SU-DHL-6 (cell line): ENCODE data around the gene RIC8B.

ENCODE experiments used
- EZH2phosphoT487 ChIP-seq: fragments of 200-600 bp; sonication (generic), shearing (Covaris generic); conservative IDR thresholded peaks from 2 replicates; pipeline ENCODE4 v1.6.1; 2018; ENCODE audit warnings: mild to moderate bottlenecking, antibody characterized with exemption, low read length, moderate library complexity, mixed read lengths
- TF ChIP-seq, protein P1 (sequence below): fragments of 200-600 bp; sonication (generic); IDR thresholded peaks from one replicate; pipeline ENCODE4 v1.5.1; 2017; ENCODE audit warnings: antibody characterized with exemption, mild to moderate bottlenecking, low read length, moderate library complexity; ENCODE audit not compliant: insufficient read depth, poor library complexity, severe bottlenecking

DNA sequence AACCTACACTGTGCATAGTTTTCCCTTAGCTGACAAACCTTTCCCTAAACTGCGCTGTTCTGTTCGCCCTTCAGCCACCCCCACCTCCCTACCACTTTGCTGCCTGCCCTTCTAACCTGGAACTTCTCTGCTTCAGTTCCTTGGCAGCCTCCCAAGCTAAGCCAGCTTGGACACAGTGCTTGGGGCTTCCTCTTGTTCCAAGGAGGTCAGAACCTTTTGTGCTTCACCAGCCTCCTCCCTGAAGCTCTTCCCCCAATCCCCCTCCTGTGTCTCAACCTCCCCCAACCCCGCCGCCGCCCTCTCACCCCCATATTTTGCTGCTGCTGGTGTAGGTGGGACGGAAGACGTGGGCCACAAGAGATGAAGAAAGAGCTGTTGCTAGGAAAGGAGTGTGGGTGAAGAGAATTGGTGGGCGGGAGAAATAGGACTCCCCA is 8.1 kb upstream of the RIC8B start:
- TF ChIP-seq, protein P1, sequence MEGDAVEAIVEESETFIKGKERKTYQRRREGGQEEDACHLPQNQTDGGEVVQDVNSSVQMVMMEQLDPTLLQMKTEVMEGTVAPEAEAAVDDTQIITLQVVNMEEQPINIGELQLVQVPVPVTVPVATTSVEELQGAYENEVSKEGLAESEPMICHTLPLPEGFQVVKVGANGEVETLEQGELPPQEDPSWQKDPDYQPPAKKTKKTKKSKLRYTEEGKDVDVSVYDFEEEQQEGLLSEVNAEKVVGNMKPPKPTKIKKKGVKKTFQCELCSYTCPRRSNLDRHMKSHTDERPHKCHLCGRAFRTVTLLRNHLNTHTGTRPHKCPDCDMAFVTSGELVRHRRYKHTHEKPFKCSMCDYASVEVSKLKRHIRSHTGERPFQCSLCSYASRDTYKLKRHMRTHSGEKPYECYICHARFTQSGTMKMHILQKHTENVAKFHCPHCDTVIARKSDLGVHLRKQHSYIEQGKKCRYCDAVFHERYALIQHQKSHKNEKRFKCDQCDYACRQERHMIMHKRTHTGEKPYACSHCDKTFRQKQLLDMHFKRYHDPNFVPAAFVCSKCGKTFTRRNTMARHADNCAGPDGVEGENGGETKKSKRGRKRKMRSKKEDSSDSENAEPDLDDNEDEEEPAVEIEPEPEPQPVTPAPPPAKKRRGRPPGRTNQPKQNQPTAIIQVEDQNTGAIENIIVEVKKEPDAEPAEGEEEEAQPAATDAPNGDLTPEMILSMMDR: no peak
- no peak for TF ChIP-seq EZH2phosphoT487
